ENCODE measurements around the gene PAN3. TPM values are rescaled to one million over a fixed set of nuclear protein-coding genes. Genes with fewer than 3 reads are reported as not detected.

Gene PAN3
- total RNA-seq, 1 experiment from 2014 or later, result 12.9 TPM

- no peak for DNase-seq (ENCODE audit: low read depth)
These were observed 81.2 kb downstream of the PAN3 start for GRCh38 chr13:28219408-28220099.

GRCh38 chr13:28220166-28220565 is 81.8 kb downstream of the PAN3 start:
- DNase-seq (ENCODE audit: low read depth), result peak; percentile 14

- no peak for DNase-seq (ENCODE audit: low read depth)
These were observed 91.4 kb downstream of the PAN3 start for GRCh38 chr13:28229522-28230411.

DNA sequence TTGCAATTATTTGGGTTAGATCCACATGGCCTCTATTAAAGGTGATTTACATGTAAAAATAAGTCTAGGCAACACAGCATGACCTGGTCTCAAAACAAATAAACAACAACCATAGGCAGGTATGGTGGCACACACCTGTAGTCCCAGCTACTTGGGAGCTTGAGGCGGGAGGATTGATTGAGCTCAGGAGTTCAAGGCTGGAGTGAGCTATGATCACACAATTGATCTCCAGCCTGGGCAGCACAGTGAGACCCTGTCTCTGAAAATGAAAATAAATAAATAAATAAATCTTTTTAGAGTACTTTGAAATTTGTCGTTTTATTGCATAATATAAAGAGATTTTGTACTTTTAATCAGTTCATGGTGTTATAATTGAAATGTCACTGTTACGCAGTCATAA is 93.3 kb downstream of the PAN3 start:
- DNase-seq (ENCODE audit: low read depth), result no peak

- DNase-seq (ENCODE audit: low read depth), result no peak
These were observed 99.6 kb downstream of the PAN3 start for GRCh38 chr13:28237944-28238343.

DNA sequence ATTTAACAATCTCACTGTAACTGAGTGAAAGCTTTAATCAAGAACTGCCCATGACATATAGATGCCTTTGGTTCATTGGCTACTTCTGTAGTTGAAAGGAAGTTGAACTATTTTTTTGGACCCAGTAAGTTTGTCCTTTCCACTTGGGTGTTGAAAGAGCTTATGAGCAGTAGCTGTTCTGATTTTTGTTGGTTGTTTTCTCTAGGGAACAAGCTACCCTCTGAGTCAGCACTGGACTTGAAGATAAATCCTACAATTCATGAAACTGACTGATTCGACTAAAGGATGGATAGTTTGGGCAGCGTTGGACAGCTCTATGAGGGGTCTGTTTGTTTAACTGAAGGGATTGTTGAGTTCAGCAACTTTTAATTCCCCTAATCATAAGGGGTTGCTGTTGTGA is 101.0 kb downstream of the PAN3 start:
- peak; percentile 0 for DNase-seq (ENCODE audit: low read depth)

DNA sequence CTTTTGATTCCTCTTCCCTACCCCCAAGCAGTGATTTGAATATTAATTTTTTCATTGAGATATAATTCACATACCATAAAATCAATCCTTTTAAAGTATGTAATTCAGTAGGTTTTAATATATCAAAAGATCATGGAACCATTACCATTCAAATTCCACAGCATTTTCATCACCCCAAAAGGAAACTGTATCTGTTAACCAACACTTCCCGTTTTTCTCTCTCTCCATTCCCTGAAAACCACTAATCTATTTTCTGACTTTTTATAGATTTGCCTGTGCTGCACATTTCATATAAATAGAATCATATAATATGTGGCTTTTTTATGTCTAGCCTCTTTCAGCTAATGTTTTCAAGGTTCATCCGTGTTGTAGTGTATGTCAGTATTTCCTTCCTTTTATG is 107.1 kb downstream of the PAN3 start:
- DNase-seq (ENCODE audit: low read depth), result no peak

DNA sequence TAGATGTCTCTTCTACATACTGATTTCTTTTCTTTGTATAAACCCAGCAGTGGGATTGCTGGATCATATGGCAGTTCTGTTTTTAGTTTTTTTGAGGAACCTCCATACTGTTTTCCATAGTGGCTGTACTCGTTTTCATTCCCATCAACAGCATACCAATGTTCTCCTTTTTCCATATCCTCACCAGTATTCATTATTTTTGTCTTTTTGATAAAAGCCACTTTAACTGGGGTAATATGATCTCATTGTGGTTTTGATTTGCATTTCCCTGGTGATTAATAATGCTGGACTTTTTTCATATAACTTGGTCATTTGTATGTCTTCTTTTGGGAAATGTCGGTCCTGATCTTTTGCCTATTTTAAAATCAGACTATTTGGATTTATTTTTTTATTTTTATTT is 108.5 kb downstream of the PAN3 start:
- DNase-seq (ENCODE audit: low read depth), result peak; percentile 47

GRCh38 chr13:28248080-28248479 is 109.7 kb downstream of the PAN3 start:
- no peak for DNase-seq (ENCODE audit: low read depth)

DNA sequence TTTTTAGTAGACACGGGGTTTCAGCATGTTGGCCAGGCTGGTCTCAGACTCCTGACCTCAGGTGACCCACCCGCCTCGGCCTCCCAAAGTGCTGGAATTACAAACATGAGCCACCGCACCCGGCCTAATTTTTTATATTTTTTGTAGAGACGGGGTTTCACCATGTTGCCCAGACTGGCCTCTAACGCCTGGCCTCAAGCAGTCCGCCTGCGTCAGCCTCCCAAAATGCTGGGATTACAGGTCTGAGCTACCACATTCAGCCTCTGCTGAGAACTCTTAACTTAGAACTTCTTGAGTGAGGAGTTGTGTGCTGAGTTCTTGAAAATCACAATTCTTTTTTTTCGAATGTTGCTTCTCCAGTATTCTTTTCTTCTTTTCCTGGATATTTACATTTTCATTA is 112.2 kb downstream of the PAN3 start:
- DNase-seq (ENCODE audit: low read depth), result no peak

DNA sequence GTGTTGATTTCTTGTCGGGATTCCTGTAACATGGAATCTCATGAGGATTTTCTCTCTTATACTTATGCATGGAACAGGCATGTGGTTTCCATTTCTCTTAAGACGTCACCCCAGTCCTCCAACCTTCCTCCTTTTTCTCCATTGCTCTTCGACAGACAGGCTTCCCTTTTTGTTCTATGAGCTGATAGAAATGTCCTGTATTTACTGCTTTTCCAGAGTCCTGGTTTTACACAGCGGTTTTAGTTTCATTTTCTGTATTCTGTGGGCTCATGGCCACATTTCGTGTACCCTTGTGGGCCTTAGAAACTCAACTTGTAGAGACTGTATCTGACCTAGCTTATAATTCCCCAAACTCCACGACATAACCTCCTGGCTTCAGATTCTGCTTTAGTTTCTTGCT is 113.1 kb downstream of the PAN3 start:
- no peak for DNase-seq (ENCODE audit: low read depth)

- DNase-seq (ENCODE audit: low read depth), result no peak
These were observed 114.2 kb downstream of the PAN3 start for GRCh38 chr13:28252547-28252946.

DNA sequence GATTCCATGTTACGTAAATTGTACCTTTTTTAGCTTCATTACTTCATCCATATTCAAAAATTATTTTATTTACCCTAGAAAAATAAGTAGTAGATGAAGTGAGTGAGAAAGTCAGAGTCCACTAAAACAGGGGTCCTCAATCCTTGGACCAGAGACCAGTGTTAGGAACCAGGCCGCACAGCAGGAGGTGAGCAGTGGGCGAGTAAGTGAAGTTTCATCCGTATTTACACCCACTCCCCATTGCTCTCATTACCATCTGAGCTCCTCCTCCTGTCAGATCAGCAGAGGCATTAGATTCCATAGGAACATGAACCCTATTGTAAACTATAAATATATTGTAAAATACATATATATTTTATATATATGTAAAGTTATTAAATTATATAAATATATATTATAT is 119.0 kb downstream of the PAN3 start:
- no peak for DNase-seq (ENCODE audit: low read depth)

GRCh38 chr13:28258417-28258816 is 120.1 kb downstream of the PAN3 start:
- DNase-seq (ENCODE audit: low read depth), result no peak

DNA sequence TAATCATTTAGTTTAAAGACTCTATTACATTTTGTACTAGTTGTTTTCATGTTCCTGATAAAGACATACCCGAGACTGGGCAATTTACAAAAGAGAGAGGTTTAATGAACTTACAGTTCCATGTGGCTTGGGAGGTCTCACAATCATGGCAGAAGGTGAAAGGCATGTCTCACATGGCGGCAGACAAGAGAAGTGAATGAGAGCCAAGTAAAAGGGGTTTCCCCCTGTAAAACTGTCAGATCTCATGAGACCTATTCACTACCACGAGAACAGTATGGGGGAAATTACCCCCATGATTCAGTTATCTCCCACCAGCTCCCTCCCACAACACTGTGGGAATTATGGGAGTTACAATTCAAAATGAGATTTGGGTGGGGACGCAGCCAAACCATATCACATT is 129.2 kb downstream of the PAN3 start:
- no peak for DNase-seq (ENCODE audit: low read depth)

DNA sequence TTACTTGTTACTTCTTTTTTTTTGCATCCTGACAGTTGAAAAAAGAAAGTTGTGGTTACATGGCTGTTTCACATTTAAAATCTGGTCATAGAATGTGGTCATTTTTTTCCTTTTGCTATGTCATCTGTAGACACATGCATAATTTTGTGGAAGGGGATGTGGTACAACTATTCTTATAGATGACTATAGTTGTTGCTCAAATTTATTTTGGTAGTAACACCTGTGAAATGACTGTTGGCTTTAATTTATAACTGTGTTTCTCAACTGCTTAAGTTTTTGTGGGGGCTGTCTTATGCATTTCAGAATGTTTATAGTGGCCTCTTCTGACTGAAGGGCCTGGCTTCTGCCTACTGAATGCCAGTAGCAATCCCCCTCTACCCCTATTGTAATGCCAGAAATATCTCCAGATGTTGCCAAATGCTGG is 130.5 kb downstream of the PAN3 start:
- no peak for DNase-seq (ENCODE audit: low read depth)

GRCh38 chr13:28271056-28271840 is 132.9 kb downstream of the PAN3 start:
- no peak for DNase-seq (ENCODE audit: low read depth)

- DNase-seq (ENCODE audit: low read depth), result no peak
These were observed 135.6 kb downstream of the PAN3 start for GRCh38 chr13:28273919-28274318.

DNA sequence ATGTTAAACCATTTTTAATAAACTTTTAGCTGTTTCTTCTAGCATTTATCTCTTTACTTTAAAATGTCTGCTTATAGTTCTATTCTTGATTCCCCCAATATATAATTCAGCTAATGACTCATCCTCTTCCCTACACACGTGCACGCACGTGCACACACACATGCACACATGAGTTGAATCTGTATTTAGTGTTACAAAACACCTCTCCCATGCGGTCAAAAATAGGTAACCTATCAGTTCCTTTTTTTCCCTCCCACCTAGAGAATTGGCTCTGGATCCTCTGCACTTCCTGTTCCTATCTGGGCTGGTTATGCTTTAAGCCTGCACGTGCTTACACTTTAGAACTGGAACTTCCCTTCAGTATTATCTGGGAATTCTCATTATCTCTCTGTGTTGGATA is 144.1 kb downstream of the PAN3 start:
- no peak for DNase-seq (ENCODE audit: low read depth)

DNA sequence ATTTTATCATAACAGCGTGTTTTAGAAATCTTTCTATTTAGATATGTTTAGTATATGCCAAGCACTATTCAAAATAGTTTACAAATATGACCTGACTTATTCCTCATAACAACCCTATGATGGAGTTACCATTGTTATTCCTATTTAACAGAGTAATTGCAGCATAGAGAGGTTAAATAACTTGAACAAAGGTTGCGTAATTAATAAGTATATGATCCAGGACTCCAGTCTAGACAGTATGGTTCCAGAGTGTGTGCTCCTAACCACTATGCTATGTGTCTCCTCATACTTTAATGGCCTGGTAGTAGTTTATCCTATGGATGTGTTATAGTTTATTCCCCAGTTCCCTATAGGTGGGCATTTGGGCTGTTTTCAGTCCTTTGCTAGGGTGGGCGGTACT is 145.3 kb downstream of the PAN3 start:
- DNase-seq (ENCODE audit: low read depth), result no peak

DNA sequence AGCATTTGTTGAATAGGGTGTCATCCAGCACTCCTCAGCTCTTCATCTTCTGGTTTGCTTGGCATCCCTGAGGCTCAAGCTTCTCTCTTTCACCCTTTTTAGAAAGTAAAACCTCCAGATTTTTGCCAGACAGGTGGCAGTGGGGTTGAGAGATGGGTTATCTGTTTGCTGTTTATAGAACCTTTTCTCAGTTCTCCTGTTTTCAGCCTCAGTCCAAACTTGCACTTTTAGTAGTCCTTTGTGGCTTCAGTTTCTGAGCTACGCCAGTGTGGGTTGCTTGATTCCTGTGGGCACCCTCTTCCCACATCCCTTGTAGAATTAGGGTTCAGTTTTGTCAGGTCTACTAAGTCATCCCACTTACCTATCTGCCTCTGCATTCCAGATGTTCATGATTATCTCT is 147.9 kb downstream of the PAN3 start:
- no peak for DNase-seq (ENCODE audit: low read depth)

GRCh38 chr13:28297341-28297740 is 159.0 kb downstream of the PAN3 start:
- no peak for DNase-seq (ENCODE audit: low read depth)

Data from M059J (cell line).